ENCODE results near the gene RSAD2. TPM values are rescaled to one million over a fixed set of nuclear protein-coding genes. Genes with fewer than 3 reads are reported as not detected.

Gene RSAD2
- total and polyA plus RNA-seq, 2 of the 4 experiments (the other 2 are of a cell fraction) = not detected

Other genes with a start within 250 kb of the RSAD2 start
- 0.18 and 0.28 TPM in 2 replicates for gene CMPK2, start 11.9 kb upstream of the RSAD2 start, total RNA-seq (2012; rRNA removed)
- 0.03 and 0.11 TPM in 2 replicates for gene CMPK2, start 11.9 kb upstream of the RSAD2 start, polyA plus RNA-seq (2012; rRNA removed)
- 0.18 and 0.28 TPM in 2 replicates for gene RNF144A, start 39.6 kb downstream of the RSAD2 start, total RNA-seq (2012; rRNA removed)
- gene RNF144A, start 39.6 kb downstream of the RSAD2 start, polyA plus RNA-seq (2012; rRNA removed) = 0.26 and 0.47 TPM in 2 replicates

All from IMR-90 (cell line).